Activated T-helper 17 cell treated with anti-CD3 and anti-CD28 coated beads, Interleukin-2, amount 50 U/mL, for 72 hours (primary cell): ENCODE results near the gene RBFOX2. TPM values are rescaled to one million over a fixed set of nuclear protein-coding genes. Genes with fewer than 3 reads are reported as not detected.
"Not testable (repeated sequence)": the region's sequence is repeated elsewhere in the genome, so short reads cannot be mapped to it uniquely, and the experiment has no call there.

Experiments used
- ATAC-seq: fragments of 150-1000 bp; cut with Tn5 transposase; replicated peaks from 2 replicates; pipeline ENCODE4 v1.10.0; 2021; ENCODE audit warnings: mild to moderate bottlenecking, moderate library complexity
- H3K27ac Mint-ChIP-seq: one replicate; pipeline ENCODE4 v1.8.0; 2022; ENCODE audit warnings: mixed read lengths
- H3K27me3 Mint-ChIP-seq: one replicate; pipeline ENCODE4 v1.8.0; 2022; ENCODE audit warnings: mixed read lengths
- H3K36me3 Mint-ChIP-seq: one replicate; pipeline ENCODE4 v1.8.0; 2022; ENCODE audit warnings: low read depth, mild to moderate bottlenecking, mixed read lengths
- H3K4me1 Mint-ChIP-seq: one replicate; pipeline ENCODE4 v1.8.0; 2022; ENCODE audit warnings: mixed read lengths
- H3K4me3 Mint-ChIP-seq: one replicate; pipeline ENCODE4 v1.8.0; 2022; ENCODE audit warnings: mild to moderate bottlenecking, mixed read lengths
- H3K9me3 Mint-ChIP-seq: one replicate; pipeline ENCODE4 v1.8.0; 2022; ENCODE audit warnings: mixed read lengths
- total RNA-seq, 2 donors: library from RNA; stranded (reverse); gene quantifications; one replicate each; pipeline ENCODE4 v1.2.3, GENCODE V29; 2022

RBFOX2 gene
- total RNA-seq, 2 donors from 2014 or later: 4.0 to 4.3 TPM

- Mint-ChIP-seq H3K36me3 (no peaks in the 10 kb centered on the region), H3K27me3 (peaks cover 10% of the 10 kb centered on the region), H3K27ac (no peak overlapping the region), H3K9me3 (no peaks in the 10 kb centered on the region), H3K4me3 (no peak overlapping the region), H3K4me1 (no peaks in the 10 kb centered on the region)
- no peak for ATAC-seq
Observed at GRCh38 chr22:36008131-36008530, 20.5 kb downstream of the RBFOX2 start.

DNA sequence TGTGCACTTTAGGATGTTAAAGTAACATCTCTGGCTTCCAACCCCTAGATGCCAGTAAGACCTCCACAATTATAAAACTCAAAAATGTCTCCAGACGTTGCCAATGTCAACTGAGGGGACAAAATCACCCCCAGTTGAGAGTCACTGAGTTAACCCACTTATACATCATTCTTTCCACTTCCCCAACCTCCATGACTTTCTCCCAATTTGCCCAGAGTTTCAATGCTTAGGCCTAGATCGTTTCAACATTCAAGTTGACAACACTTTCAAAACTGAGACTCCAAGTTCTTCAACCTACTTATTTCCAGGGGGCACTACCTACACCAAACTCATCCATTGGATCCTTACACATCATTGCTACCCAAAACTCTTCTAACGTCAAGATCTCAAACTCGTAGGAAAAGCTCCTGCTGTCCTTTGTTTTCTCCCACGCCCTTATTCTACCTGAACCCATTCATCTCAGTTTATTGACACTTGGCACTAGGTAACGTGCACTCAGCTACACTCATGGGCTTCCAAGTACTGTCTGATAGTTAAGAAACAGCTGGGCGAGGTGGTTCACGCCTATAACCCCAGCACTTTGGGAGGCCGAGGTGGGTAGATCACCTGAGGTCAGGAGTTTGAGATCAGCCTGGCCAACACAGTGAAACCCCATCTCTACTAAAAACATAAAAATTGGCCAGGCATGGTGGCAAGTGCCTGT lies 24.5 kb downstream of the RBFOX2 start:
- H3K4me1 Mint-ChIP-seq: no peaks in the 10 kb centered on the region
- ATAC-seq: no peak
- peaks cover 6% of the 10 kb centered on the region for H3K27me3 Mint-ChIP-seq
- no peak overlapping the region for H3K27ac Mint-ChIP-seq
- H3K9me3 Mint-ChIP-seq: no peaks in the 10 kb centered on the region
- H3K4me3 Mint-ChIP-seq: no peak overlapping the region
- no peaks in the 10 kb centered on the region for H3K36me3 Mint-ChIP-seq

- Mint-ChIP-seq H3K36me3 (no peaks in the 10 kb centered on the region), H3K4me3 (no peak overlapping the region), H3K27me3 (peaks cover 6% of the 10 kb centered on the region), H3K27ac (no peak overlapping the region), H3K4me1 (no peaks in the 10 kb centered on the region), H3K9me3 (no peaks in the 10 kb centered on the region)
- no peak for ATAC-seq
Observed at GRCh38 chr22:36002718-36003260, 25.8 kb downstream of the RBFOX2 start.

GRCh38 chr22:36002084-36002483 lies 26.5 kb downstream of the RBFOX2 start:
- ATAC-seq: no peak
- H3K36me3 Mint-ChIP-seq: no peaks in the 10 kb centered on the region
- no peak overlapping the region for H3K27ac Mint-ChIP-seq
- no peaks in the 10 kb centered on the region for H3K9me3 Mint-ChIP-seq
- peaks cover 6% of the 10 kb centered on the region for H3K27me3 Mint-ChIP-seq
- H3K4me1 Mint-ChIP-seq: no peaks in the 10 kb centered on the region
- H3K4me3 Mint-ChIP-seq: no peak overlapping the region

DNA sequence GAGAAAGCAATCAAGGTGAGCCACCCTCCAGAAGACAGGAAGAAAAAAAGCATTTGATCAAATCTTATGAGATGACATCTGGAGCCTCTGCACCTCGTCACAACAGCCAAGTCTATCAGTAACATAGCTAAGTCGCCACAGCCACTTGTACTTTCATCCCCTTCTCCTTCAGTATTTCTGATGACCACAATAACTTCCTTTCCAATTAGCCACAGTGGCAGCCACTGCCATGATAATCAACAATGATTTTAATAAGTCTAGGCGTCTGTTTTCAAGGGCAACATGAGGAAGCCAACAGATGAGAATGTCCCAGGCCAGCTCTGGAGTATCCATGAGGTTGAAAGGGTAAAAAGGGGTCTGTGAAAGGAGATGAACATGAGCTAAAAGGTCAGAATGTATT lies 29.9 kb downstream of the RBFOX2 start:
- no peaks in the 10 kb centered on the region for H3K36me3 Mint-ChIP-seq
- no peaks in the 10 kb centered on the region for H3K9me3 Mint-ChIP-seq
- no peak overlapping the region for H3K4me3 Mint-ChIP-seq
- no peaks in the 10 kb centered on the region for H3K27me3 Mint-ChIP-seq
- H3K4me1 Mint-ChIP-seq: no peaks in the 10 kb centered on the region
- ATAC-seq: no peak
- no peak overlapping the region for H3K27ac Mint-ChIP-seq

DNA sequence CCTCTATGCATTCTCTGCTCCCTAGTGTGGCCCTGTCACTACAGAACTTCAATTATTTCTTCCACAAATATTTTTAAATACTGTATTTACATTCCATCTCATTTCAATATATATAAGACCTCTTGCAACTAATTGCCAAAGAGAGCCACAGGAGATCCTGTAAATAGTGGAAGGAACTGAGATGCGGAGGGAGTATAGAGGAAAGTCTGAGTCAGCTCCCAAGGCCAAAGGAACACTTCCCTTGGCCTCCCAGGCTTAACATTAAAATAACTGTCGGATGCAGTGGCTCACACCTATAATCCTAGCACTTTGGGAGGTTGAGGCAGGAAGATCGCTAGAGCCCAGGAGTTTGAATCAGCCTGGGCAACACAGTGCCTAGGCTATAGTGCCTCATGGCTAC lies 31.2 kb downstream of the RBFOX2 start:
- no peaks in the 10 kb centered on the region for H3K9me3 Mint-ChIP-seq
- no peak for ATAC-seq

DNA sequence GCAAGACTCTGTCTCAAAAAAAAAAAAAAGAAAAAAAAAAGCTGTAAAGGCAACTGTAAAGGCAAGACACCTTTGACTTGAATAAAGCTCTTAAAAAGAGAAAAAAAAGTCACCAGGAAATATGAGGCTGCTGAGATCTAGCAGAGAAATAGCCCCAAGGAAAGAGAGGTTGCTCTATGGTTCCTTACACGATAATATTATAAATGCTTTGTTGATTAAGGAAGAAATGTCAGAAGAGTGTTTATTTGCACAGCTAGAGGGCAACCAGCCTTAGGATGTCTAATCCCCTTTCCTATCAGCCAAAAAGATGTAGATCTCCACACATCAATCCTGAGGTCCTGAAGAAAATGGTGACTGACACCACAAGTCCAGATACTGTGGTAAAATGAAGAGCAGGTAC lies 32.0 kb downstream of the RBFOX2 start:
- no peaks in the 10 kb centered on the region for H3K9me3 Mint-ChIP-seq
- ATAC-seq: no peak
- no peak overlapping the region for H3K4me3 Mint-ChIP-seq
- no peaks in the 10 kb centered on the region for H3K27me3 Mint-ChIP-seq
- no peak overlapping the region for H3K27ac Mint-ChIP-seq
- no peaks in the 10 kb centered on the region for H3K36me3 Mint-ChIP-seq
- no peaks in the 10 kb centered on the region for H3K4me1 Mint-ChIP-seq

More for the DNA sequence above, 31.2 kb downstream of the RBFOX2 start:
- Mint-ChIP-seq H3K4me1 (no peaks in the 10 kb centered on the region), H3K27me3 (no peaks in the 10 kb centered on the region), H3K36me3 (no peaks in the 10 kb centered on the region), H3K4me3 (no peak overlapping the region), H3K27ac (no peak overlapping the region)

- H3K9me3 Mint-ChIP-seq: no peaks in the 10 kb centered on the region
- H3K4me3 Mint-ChIP-seq: no peak overlapping the region
- H3K4me1 Mint-ChIP-seq: no peaks in the 10 kb centered on the region
- no peaks in the 10 kb centered on the region for H3K27me3 Mint-ChIP-seq
- no peak overlapping the region for H3K27ac Mint-ChIP-seq
- no peaks in the 10 kb centered on the region for H3K36me3 Mint-ChIP-seq
- no peak for ATAC-seq
Observed at GRCh38 chr22:35995772-35996171, 32.9 kb downstream of the RBFOX2 start.

- ATAC-seq: no peak
- Mint-ChIP-seq H3K9me3 (no peaks in the 10 kb centered on the region), H3K36me3 (no peaks in the 10 kb centered on the region), H3K27me3 (no peaks in the 10 kb centered on the region), H3K4me3 (no peak overlapping the region), H3K27ac (no peak overlapping the region), H3K4me1 (no peaks in the 10 kb centered on the region)
Observed at GRCh38 chr22:35995348-35995747, 33.3 kb downstream of the RBFOX2 start.

DNA sequence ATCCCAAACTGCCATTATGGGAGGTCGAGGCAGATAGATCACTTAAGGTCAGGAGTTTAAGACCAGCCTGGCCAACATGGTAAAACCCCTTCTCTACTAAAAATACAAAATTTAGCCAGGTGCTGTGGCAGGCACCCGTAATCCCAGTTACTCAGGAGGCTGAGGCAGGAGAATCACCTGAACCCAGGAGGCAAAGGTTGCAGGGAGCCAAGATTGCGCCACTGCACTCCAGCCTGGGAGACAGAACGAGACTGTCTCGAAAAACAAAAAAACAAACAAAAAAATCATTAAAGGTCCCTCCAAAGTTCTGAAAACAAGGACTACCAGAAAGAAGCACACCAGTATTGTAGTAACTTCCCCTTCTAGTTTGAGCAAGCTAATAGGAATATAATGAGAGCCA lies 34.9 kb downstream of the RBFOX2 start:
- H3K27ac Mint-ChIP-seq, ATAC-seq, H3K36me3 Mint-ChIP-seq, H3K27me3 Mint-ChIP-seq, H3K4me1 Mint-ChIP-seq, H3K4me3 Mint-ChIP-seq, H3K9me3 Mint-ChIP-seq: not testable (repeated sequence)

GRCh38 chr22:35993048-35993714 lies 35.4 kb downstream of the RBFOX2 start:
- no peaks in the 10 kb centered on the region for H3K36me3 Mint-ChIP-seq
- H3K4me1 Mint-ChIP-seq: no peaks in the 10 kb centered on the region
- H3K27ac Mint-ChIP-seq: no peak overlapping the region
- no peaks in the 10 kb centered on the region for H3K27me3 Mint-ChIP-seq
- H3K9me3 Mint-ChIP-seq: no peaks in the 10 kb centered on the region
- no peak overlapping the region for H3K4me3 Mint-ChIP-seq
- ATAC-seq: no peak

- H3K27ac Mint-ChIP-seq: no peak overlapping the region
- H3K9me3 Mint-ChIP-seq: no peaks in the 10 kb centered on the region
- no peak overlapping the region for H3K4me3 Mint-ChIP-seq
- no peaks in the 10 kb centered on the region for H3K27me3 Mint-ChIP-seq
- no peaks in the 10 kb centered on the region for H3K4me1 Mint-ChIP-seq
- ATAC-seq: no peak
- no peaks in the 10 kb centered on the region for H3K36me3 Mint-ChIP-seq
Observed at GRCh38 chr22:35991168-35991567, 37.5 kb downstream of the RBFOX2 start.

DNA sequence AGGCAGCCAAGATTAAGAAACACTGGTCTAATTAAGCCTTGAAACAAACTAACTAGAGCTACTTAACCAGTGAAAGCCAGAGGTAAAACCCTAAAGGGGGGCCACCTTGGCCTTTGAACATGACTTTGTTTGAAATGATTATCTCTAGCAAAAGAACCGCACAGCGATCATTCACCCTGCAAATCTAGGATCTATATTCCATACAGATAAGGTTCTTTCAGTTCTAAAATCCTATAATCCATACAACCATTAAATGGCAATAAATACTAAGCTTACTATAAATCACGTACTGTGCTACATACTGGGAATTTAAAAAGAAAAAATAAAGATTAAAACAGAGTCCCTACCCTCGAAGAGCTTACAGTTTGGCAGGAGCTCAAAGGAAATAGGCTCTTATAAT lies 40.6 kb downstream of the RBFOX2 start:
- Mint-ChIP-seq H3K27me3 (peaks cover 12% of the 10 kb centered on the region), H3K36me3 (no peaks in the 10 kb centered on the region), H3K4me3 (no peak overlapping the region), H3K4me1 (no peaks in the 10 kb centered on the region), H3K27ac (no peak overlapping the region), H3K9me3 (no peaks in the 10 kb centered on the region)
- no peak for ATAC-seq

- no peaks in the 10 kb centered on the region for H3K9me3 Mint-ChIP-seq
- H3K4me1 Mint-ChIP-seq: no peaks in the 10 kb centered on the region
- H3K27ac Mint-ChIP-seq: no peak overlapping the region
- no peak overlapping the region for H3K4me3 Mint-ChIP-seq
- H3K27me3 Mint-ChIP-seq: peaks cover 15% of the 10 kb centered on the region
- no peaks in the 10 kb centered on the region for H3K36me3 Mint-ChIP-seq
- ATAC-seq: no peak
Observed at GRCh38 chr22:35987487-35987886, 41.1 kb downstream of the RBFOX2 start.

DNA sequence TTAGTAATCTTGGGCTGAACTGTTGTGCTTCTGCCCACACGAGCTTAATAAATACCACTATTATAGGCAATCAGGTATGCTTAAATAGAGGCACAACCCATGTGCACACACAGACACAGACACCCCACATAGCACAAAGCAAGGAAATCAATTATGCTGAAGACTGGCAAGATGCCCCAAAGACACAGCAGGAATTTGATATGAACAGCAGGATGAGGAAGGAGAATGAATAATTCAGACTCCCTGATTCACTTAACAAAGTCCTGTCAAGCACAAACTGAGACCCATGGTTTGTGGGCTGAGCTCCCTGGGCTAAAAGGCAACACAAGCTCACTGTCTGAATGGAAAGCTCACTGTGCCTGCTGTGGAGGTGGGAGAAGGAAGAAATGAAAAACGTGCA lies 42.5 kb downstream of the RBFOX2 start:
- no peaks in the 10 kb centered on the region for H3K4me1 Mint-ChIP-seq
- peaks cover 15% of the 10 kb centered on the region for H3K27me3 Mint-ChIP-seq
- no peak overlapping the region for H3K4me3 Mint-ChIP-seq
- H3K9me3 Mint-ChIP-seq: no peaks in the 10 kb centered on the region
- H3K36me3 Mint-ChIP-seq: no peaks in the 10 kb centered on the region
- no peak overlapping the region for H3K27ac Mint-ChIP-seq
- no peak for ATAC-seq
